ENCODE results near the gene FAM83D. TPM values are rescaled to one million over a fixed set of nuclear protein-coding genes. Genes with fewer than 3 reads are reported as not detected.

The FAM83D gene
- total and polyA plus RNA-seq, 2 of the 8 experiments (the other 6 are each of a cell fraction or from before 2014, with no cell fraction given), result 60.9 to 62.6 TPM

DNA sequence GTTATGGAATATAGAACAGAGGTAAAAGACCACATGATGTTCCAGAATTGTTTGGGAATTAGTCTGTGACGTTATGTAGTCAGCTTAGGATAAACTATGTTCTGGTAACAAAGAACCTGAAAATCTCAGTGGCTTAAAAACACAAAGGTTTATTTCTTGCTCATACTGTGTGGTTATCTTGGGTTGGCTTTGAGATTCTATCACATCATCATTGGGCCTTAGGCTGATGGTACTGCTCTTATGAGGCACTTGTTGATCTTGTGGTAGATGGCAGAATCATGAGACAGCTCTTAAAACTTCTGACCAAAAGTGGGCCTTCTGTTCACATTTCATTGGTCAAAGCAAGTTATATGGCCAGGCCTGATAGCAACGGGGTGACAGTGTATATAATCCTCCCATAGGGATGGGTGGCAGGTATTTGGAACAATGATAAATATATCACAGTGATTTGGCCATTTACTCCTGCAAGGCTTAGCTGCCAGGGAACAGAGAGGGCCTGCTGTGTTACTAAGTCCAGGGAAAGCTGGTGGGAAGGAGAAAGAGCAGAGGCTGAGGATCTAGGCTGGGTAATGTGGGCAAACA is 49.4 kb downstream of the FAM83D start:
- DNase-seq (ENCODE audit: low read depth in 1 of 2, low spot score in 2 of 2), result no peak
- no peak overlapping the region for H4K8ac ChIP-seq (ENCODE audit: extremely low read depth, insufficient read depth, low read length)
- no peak overlapping the region for H2BK15ac ChIP-seq (ENCODE audit: low read length)
- H2BK20ac ChIP-seq (ENCODE audit: low read length), result no peak overlapping the region
- H2BK120ac ChIP-seq (replicated peaks; ENCODE audit: low read depth, low read length), result no peak overlapping the region
- H3K27ac ChIP-seq (ENCODE audit: low read depth, low read length), result no peak overlapping the region
- no peak overlapping the region for H2AFZ ChIP-seq (ENCODE audit: low read length)
- peaks cover 1 to 3% of the 10 kb centered on the region in 2 experiments for H4K20me1 ChIP-seq (replicated peaks in 1 of 2; ENCODE audit: control insufficient read depth in 1 of 2, insufficient read depth in 2 of 2, low read length in 2 of 2)
- H2BK5ac ChIP-seq (ENCODE audit: low read depth, low read length), result no peak overlapping the region
- no peaks in the 10 kb centered on the region; the same call in 1 of the 2 replicates for H3K79me1 ChIP-seq (ENCODE audit: low read depth, low read length)
- H3K56ac ChIP-seq (replicated peaks; ENCODE audit: insufficient read length, low read depth, low read length), result no peak overlapping the region
- H4K5ac ChIP-seq (ENCODE audit: insufficient read length, low read depth, low read length), result no peak overlapping the region
- ChIA-PET POLR2A (ENCODE audit: partially characterized antibody) (interaction anchor here (1.3 kb wide), 1 partner anchor 14 kb away, joined by 7 read pairs; the partner anchor contains the start of gene DHX35), CTCF (ENCODE audit: partially characterized antibody) (interaction anchor here (0.9 kb wide), 2 partner anchors 28 to 34 kb away, joined by 3 read pairs; no protein-coding TSS in a partner anchor)
- peaks cover 0 to 27% of the 10 kb centered on the region in 2 experiments; a peak in 2 of 4 replicates for H3K79me2 ChIP-seq (ENCODE audit: control insufficient read depth in 1 of 2, insufficient read depth in 2 of 2, low read length in 2 of 2)
- no peak overlapping the region for H3K23ac ChIP-seq (ENCODE audit: insufficient read length)
- no peak overlapping the region for H3K9ac ChIP-seq (replicated peaks in 1 of 4; ENCODE audit: extremely low read depth in 1 of 4, low read depth in 3 of 4, low read length in 3 of 4)
- H3K14ac ChIP-seq (ENCODE audit: insufficient read length), result no peak overlapping the region
- peaks cover 2% of the 10 kb centered on the region; the same call in 1 of the 2 replicates for H3K23me2 ChIP-seq (ENCODE audit: low read depth, low read length)
- FAIRE-seq, result no peak
- no peak overlapping the region for H3K4me3 ChIP-seq (ENCODE audit: extremely low read depth in 1 of 4, insufficient read depth in 2 of 4, low read depth in 3 of 4, low read length in 4 of 4)
- H3K4me2 ChIP-seq (ENCODE audit: insufficient read depth in 1 of 2, low read depth in 2 of 2, low read length in 2 of 2), result no peak overlapping the region
- H4K91ac ChIP-seq (replicated peaks; ENCODE audit: insufficient read length, low read length), result no peak overlapping the region
- peaks cover 2 to 31% (median 10%) of the 10 kb centered on the region in 4 experiments; a peak in 6 of 8 replicates for H3K36me3 ChIP-seq (ENCODE audit: control insufficient read depth in 2 of 4, insufficient read depth in 4 of 4, low read length in 3 of 4)
- no peak overlapping the region for H2BK12ac ChIP-seq (ENCODE audit: low read depth, low read length)
- WGBS, 2 experiments (ENCODE audit: extremely low coverage in 1 of 2, insufficient coverage in 1 of 2, insufficient read length in 1 of 2, insufficient replicate concordance in 2 of 2, low coverage in 1 of 2, low lambda C conversion rate in 2 of 2, missing lambda C conversion rate in 1 of 2), result 89% methylated on average over 2 of the region's 2 CpGs; no CpG with 5 or more reads in 1 of the 2 experiments
- TF ChIP-seq BCL11A (IDR thresholded peaks at IDR 0.05; ENCODE audit: low read depth in 2 of 2, low read length in 2 of 2), result no peak
- no peak for TF ChIP-seq CREB1 (IDR thresholded peaks at IDR 0.05)
- TF ChIP-seq SIRT6 (IDR thresholded peaks at IDR 0.05; ENCODE audit: low read length), result no peak
- no peak for TF ChIP-seq HDAC6 (IDR thresholded peaks at IDR 0.05; ENCODE audit: low read depth, low read length)
- no peak for TF ChIP-seq CBX8 (IDR thresholded peaks at IDR 0.05; ENCODE audit: borderline replicate concordance, low read depth, low read length)
- TF ChIP-seq ZNF274 (IDR thresholded peaks at IDR 0.05; ENCODE audit: borderline replicate concordance, extremely low read depth, low read length), result no peak
- no peak for TF ChIP-seq TCF12 (IDR thresholded peaks at IDR 0.05; ENCODE audit: low read depth, low read length)
- TF ChIP-seq CBX5 (IDR thresholded peaks at IDR 0.05; ENCODE audit: low read depth, low read length), result no peak
- TF ChIP-seq TAF1 (IDR thresholded peaks at IDR 0.05; ENCODE audit: low read depth, low read length), result no peak
- TF ChIP-seq GABPA (IDR thresholded peaks at IDR 0.05; ENCODE audit: borderline replicate concordance, insufficient read depth, low read length), result no peak
- no peak for TF ChIP-seq EGR1 (IDR thresholded peaks at IDR 0.05; ENCODE audit: borderline replicate concordance, low read depth, low read length)
- no peak overlapping the region for H2AK5ac ChIP-seq (ENCODE audit: low read depth, low read length)
- H3K18ac ChIP-seq (ENCODE audit: extremely low read depth, low read length), result no peak overlapping the region
- H3K4me1 ChIP-seq (replicated peaks in 1 of 4; ENCODE audit: control insufficient read depth in 3 of 4, insufficient read depth in 4 of 4, low read length in 3 of 4), result no peaks in the 10 kb centered on the region
- H3K9me3 ChIP-seq (ENCODE audit: insufficient read depth in 2 of 2, low read depth in 1 of 2, low read length in 1 of 2), result no peaks in the 10 kb centered on the region
- H3K4ac ChIP-seq (replicated peaks; ENCODE audit: insufficient read length, low read depth, low read length), result no peak overlapping the region
- no peaks in the 10 kb centered on the region for H3K27me3 ChIP-seq (replicated peaks in 1 of 4; ENCODE audit: control insufficient read depth in 3 of 4, extremely low read depth in 1 of 4, insufficient read depth in 3 of 4, low read length in 3 of 4)
